ENCODE data around the gene SERINC2.

GRCh38 chr1:31470794-31471315, 57.8 kb downstream of the SERINC2 start:
- TF ChIP-seq EZH2 (IDR thresholded peaks at IDR 0.05) (no peak), CTCF (IDR thresholded peaks at IDR 0.05 in 2 of 3, conservative IDR thresholded peaks at IDR 0.05 in 1 of 3; ENCODE audit: borderline replicate concordance in 1 of 3, insufficient read depth in 1 of 3, low read depth in 2 of 3, low read length in 2 of 3) (no peak), CEBPB (IDR thresholded peaks at IDR 0.05; ENCODE audit: low read depth) (no peak)

Measured in HCT116 (cell line).